Measurements from ENCODE around the gene INPP5A.
"Not testable (repeated sequence)": the region's sequence is repeated elsewhere in the genome, so short reads cannot be mapped to it uniquely, and the experiment has no call there.

INPP5A gene

GRCh38 chr10:132793213-132793612, 255.6 kb downstream of the INPP5A start:
- DNase-seq: no peak

GRCh38 chr10:132793871-132794849, 256.6 kb downstream of the INPP5A start:
- DNase-seq: peak; percentile 34

GRCh38 chr10:132796846-132797245, 259.3 kb downstream of the INPP5A start:
- peak; percentile 3 for DNase-seq

GRCh38 chr10:132797986-132798385, 260.4 kb downstream of the INPP5A start:
- DNase-seq: not testable (repeated sequence)

- no peak for DNase-seq
These were observed 260.8 kb downstream of the INPP5A start for GRCh38 chr10:132798403-132798802.

GRCh38 chr10:132798876-132799275, 261.3 kb downstream of the INPP5A start:
- DNase-seq: no peak

- no peak for DNase-seq
These were observed 262.3 kb downstream of the INPP5A start for GRCh38 chr10:132799865-132800264.

GRCh38 chr10:132802048-132802447, 264.5 kb downstream of the INPP5A start:
- no peak for DNase-seq

- DNase-seq: no peak
These were observed 265.2 kb downstream of the INPP5A start for GRCh38 chr10:132802694-132803320.

GRCh38 chr10:132803416-132804210, 266.0 kb downstream of the INPP5A start:
- no peak for DNase-seq

GRCh38 chr10:132804287-132804686, 266.7 kb downstream of the INPP5A start:
- no peak for DNase-seq

- no peak for DNase-seq
These were observed 267.3 kb downstream of the INPP5A start for GRCh38 chr10:132804785-132805426.

GRCh38 chr10:132805599-132805998, 268.0 kb downstream of the INPP5A start:
- DNase-seq: no peak

- DNase-seq: no peak
These were observed 268.5 kb downstream of the INPP5A start for GRCh38 chr10:132806110-132806509.

GRCh38 chr10:132806561-132807003, 269.0 kb downstream of the INPP5A start:
- DNase-seq: no peak

GRCh38 chr10:132807621-132808049, 270.0 kb downstream of the INPP5A start:
- DNase-seq: no peak

GRCh38 chr10:132808383-132809231, 271.0 kb downstream of the INPP5A start:
- no peak for DNase-seq

GRCh38 chr10:132809232-132810140, 271.9 kb downstream of the INPP5A start:
- no peak for DNase-seq

GRCh38 chr10:132810141-132810806, 272.7 kb downstream of the INPP5A start:
- no peak for DNase-seq

Measured in NCI-H2107 (cell line).